Suprapubic skin (tissue), 4 donors: ENCODE results near the gene CYTH3.

Source experiments
- EP300 ChIP-seq: sonication (generic); formaldehyde crosslinking; IDR thresholded peaks from one replicate; pipeline ENCODE4 v1.6.1; 2017; ENCODE audit warnings: antibody characterized with exemption
- POLR2A ChIP-seq, 2 donors: fragments of 450-650 bp; IDR thresholded peaks; one replicate each; pipeline ENCODE4 v1.6.1; 2017; ENCODE audit warnings: antibody characterized with exemption in 2 of 2, mild to moderate bottlenecking in 2 of 2, moderate library complexity in 2 of 2
- POLR2AphosphoS5 ChIP-seq, 3 donors: sonication (generic); formaldehyde crosslinking; IDR thresholded peaks; one replicate each; pipeline ENCODE4 v1.6.1; 2017; ENCODE audit warnings: antibody characterized with exemption in 3 of 3
- TF ChIP-seq, protein P1 (sequence below), 2 donors: fragments of 200-600 bp in 1 of 2; fragments of 450-650 bp in 1 of 2; sonication (generic) in 1 of 2; IDR thresholded peaks; one replicate each; pipeline ENCODE4 v1.5.1; 2016 to 2019; ENCODE audit warnings: antibody characterized with exemption in 2 of 2, mild to moderate bottlenecking in 1 of 2, moderate library complexity in 1 of 2

DNA sequence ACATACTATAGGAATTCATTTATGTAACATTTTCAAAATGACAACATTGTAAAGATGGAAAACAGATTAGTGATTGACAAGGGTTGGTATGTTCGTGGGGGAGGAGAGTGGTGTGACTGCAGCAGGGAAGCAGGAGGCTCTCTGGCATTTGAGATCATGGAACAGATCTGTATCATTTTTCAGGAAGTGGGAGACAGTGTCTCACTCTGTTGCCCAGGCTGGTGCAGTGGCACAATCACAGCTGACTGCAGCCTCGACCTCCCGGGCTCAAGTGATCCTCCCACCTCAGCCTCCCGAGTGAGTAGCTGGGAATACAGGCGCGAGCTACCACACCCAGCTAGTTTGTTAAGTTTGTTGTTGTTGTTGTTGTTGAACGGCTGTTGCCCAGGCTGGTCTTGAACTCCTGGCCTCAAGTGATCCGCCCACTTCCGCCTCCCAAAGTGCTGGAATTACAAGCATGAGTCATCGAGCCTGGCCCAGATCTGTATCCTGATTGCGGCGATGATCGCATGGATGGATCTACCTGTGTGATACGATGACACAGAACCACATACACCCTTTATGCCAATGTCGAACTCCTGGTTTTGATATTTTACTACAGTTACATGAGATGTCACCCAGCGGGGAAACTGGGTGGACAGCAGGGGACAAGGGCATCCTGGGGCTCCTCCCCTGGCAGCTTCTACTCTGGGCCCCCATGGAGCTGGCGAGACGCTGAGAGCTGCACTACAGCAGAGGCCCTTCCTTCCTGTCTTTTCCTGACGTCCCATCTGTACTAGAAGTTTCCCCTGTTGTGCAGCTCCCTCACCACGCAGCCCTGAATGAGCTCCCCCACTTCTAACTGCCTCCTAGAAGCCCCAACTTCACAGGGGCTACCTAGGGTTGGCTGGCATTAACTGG is 12.3 kb upstream of the CYTH3 start:
- TF ChIP-seq, protein P1, sequence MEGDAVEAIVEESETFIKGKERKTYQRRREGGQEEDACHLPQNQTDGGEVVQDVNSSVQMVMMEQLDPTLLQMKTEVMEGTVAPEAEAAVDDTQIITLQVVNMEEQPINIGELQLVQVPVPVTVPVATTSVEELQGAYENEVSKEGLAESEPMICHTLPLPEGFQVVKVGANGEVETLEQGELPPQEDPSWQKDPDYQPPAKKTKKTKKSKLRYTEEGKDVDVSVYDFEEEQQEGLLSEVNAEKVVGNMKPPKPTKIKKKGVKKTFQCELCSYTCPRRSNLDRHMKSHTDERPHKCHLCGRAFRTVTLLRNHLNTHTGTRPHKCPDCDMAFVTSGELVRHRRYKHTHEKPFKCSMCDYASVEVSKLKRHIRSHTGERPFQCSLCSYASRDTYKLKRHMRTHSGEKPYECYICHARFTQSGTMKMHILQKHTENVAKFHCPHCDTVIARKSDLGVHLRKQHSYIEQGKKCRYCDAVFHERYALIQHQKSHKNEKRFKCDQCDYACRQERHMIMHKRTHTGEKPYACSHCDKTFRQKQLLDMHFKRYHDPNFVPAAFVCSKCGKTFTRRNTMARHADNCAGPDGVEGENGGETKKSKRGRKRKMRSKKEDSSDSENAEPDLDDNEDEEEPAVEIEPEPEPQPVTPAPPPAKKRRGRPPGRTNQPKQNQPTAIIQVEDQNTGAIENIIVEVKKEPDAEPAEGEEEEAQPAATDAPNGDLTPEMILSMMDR (IDR thresholded peaks at IDR 0.05), result no peak
- TF ChIP-seq POLR2A (IDR thresholded peaks at IDR 0.05) (no peak), POLR2AphosphoS5 (IDR thresholded peaks at IDR 0.05) (no peak), EP300 (no peak)
